Stimulated activated CD4-positive, alpha-beta T cell treated with anti-CD3 and anti-CD28 coated beads, Interleukin-12 subunit alpha, Interleukin-12 subunit beta, amount 100 ng/mL, for 24 hours (primary cell): ENCODE measurements around the gene VWCE.
"Not testable (repeated sequence)": the region's sequence is repeated elsewhere in the genome, so short reads cannot be mapped to it uniquely, and the experiment has no call there.

Experiments used
- DNase-seq, 2 experiments: peaks; one replicate each; pipeline ENCODE4 v3.0.0-alpha.2; 2020; ENCODE audit warnings: low read depth in 2 of 2

VWCE gene

DNA sequence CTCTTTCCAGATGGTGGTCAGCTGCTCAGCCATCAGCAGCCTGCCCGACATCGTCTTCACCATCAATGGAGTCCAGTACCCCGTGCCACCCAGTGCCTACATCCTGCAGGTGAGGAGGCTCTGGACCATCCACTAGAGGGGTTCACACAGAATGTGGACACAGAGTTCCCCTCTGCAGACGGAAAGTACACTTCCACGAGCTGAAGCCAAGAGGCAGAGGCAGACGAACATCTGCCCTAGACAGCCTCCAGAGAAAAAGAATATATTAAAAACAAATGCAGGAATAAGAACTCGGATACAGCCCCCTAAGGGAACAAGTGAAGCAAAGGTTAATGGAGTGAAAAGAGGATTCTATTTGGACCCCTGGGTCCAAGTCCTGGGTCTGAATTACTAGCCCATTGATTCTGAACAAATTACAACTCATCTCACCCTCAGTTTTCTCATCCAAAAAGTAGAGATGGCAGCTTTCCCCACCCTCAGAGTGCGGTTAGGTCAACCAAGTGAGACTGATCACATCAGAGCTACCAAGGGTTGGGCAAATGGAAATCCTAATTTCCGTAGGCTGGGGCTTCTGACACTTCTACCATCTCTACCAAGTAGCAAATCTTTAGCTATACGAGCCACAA lies 83.7 kb downstream of the VWCE start:
- DNase-seq, result not testable (repeated sequence)

DNA sequence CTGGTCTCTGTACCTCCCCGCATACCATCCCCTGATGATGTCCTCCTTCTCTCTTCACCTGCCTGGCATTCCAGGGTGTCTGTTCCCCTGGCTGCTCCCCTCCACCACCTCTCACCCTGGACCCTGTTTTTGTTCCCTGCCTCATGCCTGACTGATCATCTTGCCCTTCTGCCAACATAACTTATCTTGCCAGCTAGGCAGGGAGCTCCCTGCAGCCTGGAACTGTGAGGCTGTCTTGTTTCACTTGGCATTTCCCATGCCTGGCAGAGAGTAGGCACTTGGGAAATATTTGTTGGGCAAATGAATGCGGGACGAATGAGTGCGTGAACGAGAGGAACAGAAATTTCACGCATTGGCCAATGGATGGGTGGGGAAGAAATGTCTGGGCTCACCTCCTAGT lies 84.5 kb downstream of the VWCE start:
- not testable (repeated sequence) for DNase-seq
